Measurements from ENCODE around the gene ERMAP. TPM values are rescaled to one million over a fixed set of nuclear protein-coding genes. Genes with fewer than 3 reads are reported as not detected.
A peak's percentile ranks its signal among the peaks of the same experiment; 100 is the strongest.

The ERMAP gene
- total and polyA plus RNA-seq, 9 of the 15 experiments (the other 6 are each of a cell fraction or from before 2014, with no cell fraction given), result 8.0 to 31.4 (median 22.5) TPM

GRCh38 chr1:42825036-42825851 is 8.3 kb downstream of the ERMAP start (continued):
- TF ChIP-seq ZBTB49 (CRISPR knock-in tag; IDR thresholded peaks at IDR 0.05; ENCODE audit: borderline replicate concordance), result no peak
- peak in 1 of 3 experiments; percentile 82; a peak in 2 of 6 replicates for TF ChIP-seq ZBTB11 (CRISPR knock-in tag; IDR thresholded peaks at IDR 0.05)
- TF ChIP-seq NR2C2 (CRISPR knock-in tag; IDR thresholded peaks at IDR 0.05), result no peak
- peak; percentile 68 for TF ChIP-seq NR2C2 (tag; IDR thresholded peaks at IDR 0.05)
- TF ChIP-seq ETV5 (CRISPR knock-in tag; IDR thresholded peaks at IDR 0.05; ENCODE audit: low read depth), result no peak
- no peak for TF ChIP-seq BCL6 (CRISPR knock-in tag; IDR thresholded peaks at IDR 0.05)
- peak in 1 of 3 experiments; percentile 1; a peak in 1 of 6 replicates for TF ChIP-seq CTCF (IDR thresholded peaks at IDR 0.05 in 2 of 3, conservative IDR thresholded peaks at IDR 0.05 in 1 of 3; ENCODE audit: insufficient read depth in 2 of 3, low read depth in 1 of 3, low read length in 3 of 3)
- no peak for TF ChIP-seq ATF2 (CRISPR knock-in tag; IDR thresholded peaks at IDR 0.05)
- TF ChIP-seq MBD1 (CRISPR knock-in tag; IDR thresholded peaks at IDR 0.05), result no peak
- TF ChIP-seq ZNF586 (CRISPR knock-in tag; conservative IDR thresholded peaks at IDR 0.05), result no peak
- no peak for TF ChIP-seq ZBTB17 (CRISPR knock-in tag; IDR thresholded peaks at IDR 0.05)

Data from K562 (cell line).